ENCODE measurements around the gene SLC1A5.

The SLC1A5 gene

DNA sequence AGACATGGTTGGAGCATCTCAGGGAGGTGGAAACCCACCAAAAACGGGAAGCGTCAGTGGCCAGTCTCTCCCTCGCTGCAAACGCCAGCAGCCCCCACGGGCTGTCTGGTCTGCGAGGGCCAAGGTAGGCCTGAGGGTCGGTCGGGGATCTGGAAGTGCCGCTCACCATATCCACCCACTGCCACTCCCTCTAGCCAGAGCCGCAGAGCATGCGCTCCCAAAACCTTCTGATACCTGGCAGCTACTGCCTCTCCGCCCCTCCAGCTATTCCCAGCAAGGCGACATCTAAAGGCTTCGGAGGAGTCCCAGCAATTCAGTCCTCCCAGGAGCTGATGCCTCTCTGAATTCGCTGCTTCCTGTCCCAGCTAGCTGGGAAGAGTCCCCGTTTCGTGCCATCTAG lies 46.9 kb downstream of the SLC1A5 start:
- no peak for DNase-seq

GRCh38 chr19:46739290-46739771 lies 49.1 kb downstream of the SLC1A5 start:
- no peak for DNase-seq

GRCh38 chr19:46737761-46738171 lies 50.6 kb downstream of the SLC1A5 start:
- no peak for DNase-seq

GRCh38 chr19:46737298-46737654 lies 51.1 kb downstream of the SLC1A5 start:
- DNase-seq: no peak

DNA sequence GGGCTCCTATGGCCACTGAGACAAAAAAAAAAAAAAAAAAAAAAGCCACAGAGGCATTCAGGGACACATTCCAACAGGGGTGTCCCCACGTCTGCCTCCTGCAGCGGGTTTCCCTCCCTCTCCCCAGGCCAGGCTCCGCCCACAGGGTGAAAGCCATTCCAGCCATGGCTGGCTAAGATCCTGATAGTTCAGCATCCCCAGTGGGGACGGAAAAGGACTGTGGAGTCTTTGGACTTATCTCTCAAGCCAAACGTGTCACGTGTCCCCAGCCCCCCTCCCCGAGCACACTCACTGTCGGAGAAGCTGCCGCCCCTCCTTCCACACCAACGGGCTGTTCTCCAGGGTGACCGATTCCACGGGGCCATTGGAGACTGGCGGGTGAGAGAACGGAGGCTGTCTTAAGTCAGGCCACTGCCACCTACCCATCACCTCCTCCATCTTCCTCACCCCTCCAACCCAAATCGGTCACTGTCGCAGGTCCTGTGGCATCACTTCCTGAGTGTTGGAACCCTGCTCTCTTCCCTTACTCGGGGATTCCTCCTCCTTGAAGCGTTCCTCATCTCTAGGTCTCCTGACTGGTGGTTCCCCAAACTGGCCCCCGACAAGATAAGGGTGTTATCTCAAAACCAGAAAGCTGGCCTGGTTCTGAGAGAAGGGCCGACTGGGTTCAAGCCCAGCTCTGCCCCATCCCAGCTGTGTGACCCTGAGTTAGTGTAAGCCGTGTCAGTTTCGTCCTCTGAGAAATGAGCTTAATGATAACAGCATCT lies 51.7 kb downstream of the SLC1A5 start:
- no peak for DNase-seq

GRCh38 chr19:46733690-46734292 lies 54.6 kb downstream of the SLC1A5 start:
- DNase-seq: no peak

DNA sequence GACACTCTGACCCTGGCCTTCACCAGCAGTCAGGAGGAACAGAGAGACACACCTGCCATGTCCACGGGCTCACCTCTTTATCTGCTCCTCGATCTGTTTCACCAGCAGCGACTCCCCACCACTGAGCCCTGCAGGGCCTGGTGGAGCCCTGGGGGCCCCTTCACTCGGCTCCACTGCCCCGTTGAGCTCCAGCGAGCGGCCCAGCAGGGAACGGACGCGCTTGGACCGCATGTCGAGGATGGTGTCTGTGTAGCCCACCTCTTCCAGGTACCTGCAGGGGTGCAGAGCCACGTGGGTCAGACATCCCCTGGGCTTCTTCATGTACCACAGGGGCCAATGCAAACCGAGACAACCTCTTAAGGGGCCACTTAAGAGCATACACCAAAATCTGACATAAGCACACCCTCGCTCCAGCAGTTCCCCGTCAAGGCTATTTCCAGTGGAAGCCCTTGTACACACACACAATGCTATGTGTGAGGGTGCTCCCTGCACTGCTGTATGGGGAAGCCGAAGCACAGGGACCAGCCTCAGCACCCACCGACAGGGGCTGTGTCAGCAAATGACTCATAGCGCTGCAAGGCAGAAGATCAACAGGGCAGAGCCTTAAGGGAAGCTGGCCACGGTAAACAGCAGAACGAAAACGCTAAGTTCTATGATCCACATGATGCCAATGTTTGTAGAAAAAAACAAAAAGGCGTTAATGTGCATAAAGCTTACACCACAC lies 55.3 kb downstream of the SLC1A5 start:
- DNase-seq: no peak

GRCh38 chr19:46732172-46732938 lies 56.0 kb downstream of the SLC1A5 start:
- no peak for DNase-seq

DNA sequence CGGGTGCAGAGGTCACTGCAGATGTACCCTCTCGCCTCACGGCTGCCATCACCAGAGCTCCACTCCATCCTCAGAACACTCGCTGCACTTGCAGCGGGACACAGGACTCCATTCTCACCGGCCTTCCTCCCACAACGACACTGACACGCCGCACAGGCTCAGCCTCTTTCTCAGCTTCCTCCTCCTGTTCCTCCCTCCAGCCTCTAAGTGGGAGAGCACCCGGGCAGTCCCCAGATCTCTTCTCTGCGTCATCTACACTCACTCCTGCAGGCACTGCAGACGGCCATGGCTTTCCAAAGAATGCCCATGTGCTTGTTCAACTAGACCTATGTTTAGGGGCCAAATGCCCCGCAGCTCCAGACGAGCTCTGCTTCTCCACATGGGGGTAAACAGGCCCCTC lies 56.8 kb downstream of the SLC1A5 start:
- DNase-seq: no peak

DNA sequence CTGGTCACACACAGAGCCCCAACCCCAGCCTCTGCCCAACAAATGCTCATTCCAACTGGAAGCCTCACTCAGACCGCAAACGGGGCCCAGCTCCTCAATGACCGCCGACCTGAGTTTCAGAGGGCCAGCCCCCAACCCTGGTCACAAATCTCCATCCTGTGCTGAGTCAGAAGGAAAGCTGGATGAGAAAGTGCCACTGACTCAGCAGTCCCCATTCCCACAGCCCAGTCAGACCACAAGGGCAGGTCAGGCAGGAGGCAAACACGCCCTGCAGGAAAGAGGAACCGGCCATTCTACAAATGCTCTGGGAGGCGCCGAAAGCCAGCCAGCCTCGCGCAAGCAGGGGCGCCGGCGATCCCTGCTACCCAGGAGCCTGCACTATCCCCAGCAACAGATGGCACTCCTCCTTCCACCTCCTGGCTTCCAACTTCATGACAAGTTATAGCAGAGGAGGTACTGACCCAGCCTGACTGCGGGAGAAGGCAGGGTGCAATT lies 57.3 kb downstream of the SLC1A5 start:
- DNase-seq: no peak

DNA sequence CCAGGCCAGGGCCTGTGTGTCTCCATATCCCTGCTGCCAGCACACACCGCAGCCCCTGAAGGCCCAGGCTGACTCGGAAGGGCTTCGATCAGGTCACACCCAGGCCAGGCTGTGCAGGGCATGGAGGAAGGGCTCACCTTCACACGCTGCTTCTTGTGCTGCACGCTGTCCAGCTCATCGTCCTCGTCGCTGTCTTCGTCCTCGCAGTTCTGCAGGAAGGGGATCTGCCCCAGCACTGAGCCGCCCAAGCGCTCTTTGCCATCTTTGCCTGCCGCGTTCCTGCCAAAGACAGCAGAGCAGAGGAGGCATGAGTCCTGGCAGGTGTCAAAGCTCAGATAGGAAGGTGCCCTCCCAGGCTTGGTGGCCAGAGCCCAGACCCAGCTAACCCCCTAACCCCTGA lies 57.8 kb downstream of the SLC1A5 start:
- no peak for DNase-seq

DNA sequence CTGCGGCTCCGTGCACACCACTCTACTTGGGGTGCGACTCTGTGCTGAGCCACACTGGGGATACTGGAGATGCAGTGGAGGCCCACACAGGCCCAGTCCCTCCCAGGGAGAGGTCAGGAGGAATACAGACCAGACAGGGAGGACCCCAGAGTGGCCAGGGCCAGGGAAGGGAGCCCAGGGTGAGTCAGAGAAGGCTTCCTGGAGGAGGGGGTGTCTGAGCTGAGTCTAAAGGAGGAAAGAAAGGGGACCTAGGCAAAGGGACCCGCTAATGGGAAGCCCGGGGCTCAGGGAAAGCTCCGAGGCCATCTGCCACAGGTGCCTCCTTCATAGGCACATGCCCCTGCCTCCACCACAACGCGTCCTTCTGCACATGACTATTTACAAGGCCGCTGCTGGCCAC lies 58.2 kb downstream of the SLC1A5 start:
- DNase-seq: no peak

DNA sequence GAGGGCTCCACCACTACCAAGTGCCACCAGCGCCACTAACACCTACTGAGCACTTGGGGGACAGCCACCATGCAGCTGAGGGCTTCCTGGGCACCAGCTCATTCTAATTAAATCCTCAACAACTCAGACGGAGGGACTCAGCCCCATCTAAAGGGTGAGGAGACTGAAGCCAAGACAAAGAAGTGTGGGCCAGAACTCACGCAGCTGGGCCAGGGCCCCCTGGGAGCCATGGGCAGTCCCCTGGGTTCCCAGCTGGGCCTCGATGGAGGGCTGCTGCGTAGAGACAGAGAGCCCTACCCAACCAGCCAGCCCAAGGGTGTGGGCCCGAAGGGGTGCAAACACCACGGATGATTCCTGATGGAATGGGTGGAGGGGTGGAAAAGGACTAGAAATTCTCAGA lies 58.7 kb downstream of the SLC1A5 start:
- DNase-seq: no peak

DNA sequence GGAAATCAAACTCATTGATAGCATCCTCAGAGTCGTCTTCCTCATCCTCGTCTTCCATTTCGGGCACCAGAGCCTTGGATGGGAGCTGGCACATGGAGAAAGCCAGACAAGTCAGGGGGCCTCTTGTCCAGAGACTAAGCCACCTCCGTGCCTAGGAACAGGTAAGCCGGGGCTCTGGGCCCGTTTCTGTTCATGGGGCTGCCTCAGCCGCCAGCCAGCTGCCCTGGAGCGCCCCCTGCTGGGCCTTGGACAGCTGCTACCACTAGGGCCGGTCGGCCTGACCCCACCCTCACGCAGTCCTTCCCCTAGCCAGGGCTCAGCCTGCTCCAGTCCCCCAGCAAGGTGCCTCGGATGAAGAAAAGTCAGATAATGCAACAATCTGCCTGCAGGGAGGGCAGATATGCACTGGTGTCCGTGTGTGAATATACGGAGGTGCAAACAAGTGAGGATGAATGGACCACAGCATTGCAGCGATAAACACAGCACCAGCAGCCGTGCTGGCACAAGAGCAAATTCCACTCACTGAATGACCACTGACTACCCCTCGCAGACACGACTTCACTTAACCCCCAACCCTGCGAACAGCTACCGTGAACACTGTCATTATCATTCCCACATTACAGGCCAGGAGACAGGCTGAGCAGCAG lies 59.6 kb downstream of the SLC1A5 start:
- DNase-seq: peak; percentile 53

DNA sequence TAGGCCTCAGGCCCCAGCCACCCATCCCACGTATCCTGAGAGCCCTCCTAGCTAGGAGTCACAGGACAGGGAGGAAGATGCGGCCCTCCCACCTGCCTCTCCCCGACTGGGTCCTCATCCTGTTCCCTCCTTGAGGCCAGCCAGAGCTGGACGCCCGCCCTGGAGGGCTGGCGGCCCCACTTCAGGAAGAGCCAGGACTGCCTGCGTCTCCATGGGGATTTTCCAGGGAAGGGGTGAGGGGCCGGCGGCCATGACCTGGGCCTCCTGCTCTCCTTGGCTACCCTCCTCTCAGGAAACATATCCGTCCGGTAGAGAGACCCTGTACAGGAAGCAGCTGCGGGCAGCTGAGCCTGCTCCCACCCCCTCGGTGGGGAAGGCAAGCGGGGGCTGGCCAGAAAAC lies 60.2 kb downstream of the SLC1A5 start:
- DNase-seq: no peak

GRCh38 chr19:46727757-46728156 lies 60.6 kb downstream of the SLC1A5 start:
- no peak for DNase-seq

GRCh38 chr19:46726971-46727501 lies 61.4 kb downstream of the SLC1A5 start:
- no peak for DNase-seq

GRCh38 chr19:46726551-46726950 lies 61.8 kb downstream of the SLC1A5 start:
- no peak for DNase-seq

DNA sequence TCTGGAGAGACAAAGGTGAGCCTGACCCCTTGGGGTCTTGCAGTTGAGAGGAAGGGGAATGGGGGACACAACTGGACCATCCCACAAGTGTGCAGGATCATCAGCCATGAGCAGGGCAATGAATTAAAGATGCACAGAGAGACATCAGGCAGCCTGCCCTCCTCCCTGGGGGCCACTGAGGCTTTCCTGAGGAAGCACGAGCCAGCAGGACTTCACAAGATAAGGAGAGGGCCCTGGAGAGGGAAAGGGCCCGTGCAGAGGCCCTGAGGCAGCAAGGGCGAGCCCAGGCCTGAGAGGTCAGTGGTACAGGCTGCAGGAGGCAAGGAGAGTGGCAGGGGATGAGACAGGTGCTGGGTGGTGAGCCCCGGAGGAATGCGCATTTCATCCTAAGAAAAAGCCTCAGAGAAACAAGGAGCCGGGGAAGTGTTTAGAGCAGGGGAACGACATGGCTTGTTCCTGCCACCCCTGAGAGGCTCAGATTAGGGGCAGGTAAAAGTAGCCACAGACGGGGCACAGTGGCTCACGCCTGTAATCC lies 62.5 kb downstream of the SLC1A5 start:
- DNase-seq: no peak

GRCh38 chr19:46725036-46725820 lies 63.2 kb downstream of the SLC1A5 start:
- DNase-seq: no peak

Data from NCI-H146 (cell line).